Ureter (tissue), 1 donor: ENCODE results near the gene PLXNA4. TPM values are rescaled to one million over a fixed set of nuclear protein-coding genes. Genes with fewer than 3 reads are reported as not detected.
"Not testable (repeated sequence)": the region's sequence is repeated elsewhere in the genome, so short reads cannot be mapped to it uniquely, and the experiment has no call there.

ENCODE experiments used
- DNase-seq: peaks from one replicate; pipeline ENCODE4 v3.0.0-alpha.2; 2020; ENCODE audit warnings: low spot score
- total RNA-seq: library from RNA; stranded (reverse); gene quantifications from one replicate; pipeline ENCODE4 v1.2.4, GENCODE V29; 2023
- donor health status: DM: yes; HTN: yes; CAD: no.

Gene PLXNA4
- total RNA-seq, 1 donor from 2014 or later = 7.6 TPM

DNA sequence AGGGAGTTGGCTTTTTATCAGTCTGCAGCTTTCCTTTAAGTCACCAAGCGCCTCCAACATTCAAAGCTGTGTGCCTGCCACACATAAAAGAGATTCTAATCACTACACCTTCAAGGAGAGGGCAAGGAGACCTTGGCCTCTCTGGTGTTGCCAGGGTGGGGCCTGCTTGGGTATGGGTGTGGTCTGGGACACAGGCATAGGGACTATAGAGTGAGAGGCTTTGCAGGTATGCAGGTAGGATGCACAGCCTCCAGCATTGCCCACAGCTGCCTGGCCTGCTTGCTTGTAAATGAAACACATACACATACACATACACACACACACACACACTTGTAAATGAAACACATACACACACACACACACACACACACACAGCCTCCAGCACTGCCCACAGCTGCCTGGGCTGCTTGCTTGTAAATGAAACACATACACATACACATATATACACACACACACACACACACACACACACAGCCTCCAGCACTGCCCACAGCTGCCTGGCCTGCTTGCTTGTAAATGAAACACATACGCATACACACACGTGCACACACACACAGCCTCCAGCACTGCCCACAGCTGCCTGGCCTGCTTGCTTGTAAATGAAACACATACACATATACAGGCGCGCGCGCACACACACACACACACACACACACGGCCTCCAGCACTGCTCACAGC lies 397.7 kb downstream of the PLXNA4 start:
- DNase-seq = not testable (repeated sequence)

DNA sequence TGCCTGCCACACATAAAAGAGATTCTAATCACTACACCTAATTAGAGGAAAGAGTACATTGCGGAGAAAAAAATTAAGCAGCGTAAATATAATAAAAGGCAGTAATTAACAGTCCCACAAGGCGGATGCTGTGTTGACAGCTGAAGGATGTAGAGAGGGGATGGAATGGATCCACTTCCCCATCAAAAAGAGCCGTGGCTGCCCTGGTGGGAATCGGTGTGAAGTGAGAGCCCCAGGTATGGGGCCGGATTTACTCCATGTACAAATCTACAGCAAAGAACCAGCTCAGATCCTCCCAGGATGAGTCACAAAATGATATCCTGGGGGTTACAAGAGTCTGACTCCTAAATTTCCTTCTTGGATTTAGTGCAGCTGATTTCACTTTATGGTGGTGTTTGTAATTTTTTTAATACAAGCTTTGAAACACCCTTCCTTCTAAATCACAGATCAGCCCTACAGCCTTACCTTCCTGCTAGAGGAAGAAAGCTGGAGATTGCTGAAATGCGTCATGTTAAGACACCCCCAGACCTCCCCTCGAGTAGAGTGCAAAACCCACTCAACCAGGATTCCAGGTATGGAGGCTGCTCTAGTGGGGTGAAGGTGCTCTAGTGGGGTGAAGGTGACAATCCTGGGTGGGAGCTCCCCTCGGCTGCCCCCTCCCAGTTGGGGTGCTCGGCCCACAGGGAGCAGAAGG lies 398.4 kb downstream of the PLXNA4 start:
- DNase-seq = no peak

DNA sequence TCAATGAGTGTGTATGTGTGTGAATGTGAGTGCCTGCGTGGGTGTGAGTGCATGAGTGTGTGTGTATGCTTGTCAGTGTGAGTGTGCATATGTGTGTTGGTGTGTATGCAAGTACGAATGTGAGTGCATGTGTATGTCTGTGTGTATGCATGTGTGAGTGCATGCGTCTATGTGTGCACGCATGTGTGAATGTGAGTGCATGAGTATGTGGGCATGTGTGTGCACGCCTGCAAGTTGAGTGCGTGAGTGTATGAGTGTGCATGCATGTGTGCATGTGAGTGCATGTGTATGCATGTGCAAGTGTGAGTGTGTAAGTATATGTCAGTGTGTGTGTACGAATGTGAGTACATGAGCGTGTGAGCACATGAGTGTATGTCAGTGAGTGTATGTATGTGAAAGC lies 399.6 kb downstream of the PLXNA4 start:
- no peak for DNase-seq

GRCh38 chr7:132171130-132171576 lies 405.1 kb downstream of the PLXNA4 start:
- no peak for DNase-seq

- DNase-seq = no peak
Observed at GRCh38 chr7:132169730-132170129, 406.5 kb downstream of the PLXNA4 start.

DNA sequence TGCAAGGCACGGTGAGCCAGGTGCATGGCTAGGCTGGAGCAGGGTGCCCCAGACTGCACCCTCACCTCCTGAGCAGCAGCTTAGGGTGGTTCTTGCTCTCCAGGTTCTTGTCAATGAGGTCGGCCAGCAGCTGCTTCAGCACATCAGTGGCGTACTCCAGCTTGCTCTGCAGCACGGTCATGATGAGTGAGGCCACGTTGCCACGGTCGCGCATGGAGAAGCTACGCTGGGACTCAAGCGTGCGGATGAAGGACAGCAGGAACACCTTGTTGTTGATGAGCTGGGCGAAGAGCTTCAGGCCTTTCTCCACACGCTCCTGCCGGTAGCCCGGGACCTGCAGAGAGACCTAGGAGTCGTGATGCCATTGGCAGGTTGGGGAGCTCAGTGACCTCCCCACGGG lies 408.0 kb downstream of the PLXNA4 start:
- no peak for DNase-seq

DNA sequence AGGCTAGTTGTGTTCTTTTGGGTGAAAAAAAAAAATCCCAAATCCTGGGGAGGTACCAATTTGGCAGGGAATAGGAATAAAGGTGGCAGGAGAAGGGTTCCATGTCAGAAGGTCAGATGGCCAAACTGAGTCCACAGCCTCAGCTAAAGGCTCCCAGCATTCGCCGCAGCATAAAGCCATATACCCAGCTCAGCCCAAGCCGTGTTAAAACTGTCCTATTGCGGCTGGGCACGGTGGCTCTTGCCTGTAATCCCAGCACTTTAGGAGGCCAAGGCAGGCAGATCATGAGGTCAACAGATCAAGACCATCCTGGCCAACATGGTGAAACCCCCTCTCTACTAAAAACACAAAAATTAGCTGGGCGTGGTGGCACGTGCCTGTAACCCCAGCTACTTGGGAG lies 410.6 kb downstream of the PLXNA4 start:
- DNase-seq = not testable (repeated sequence)

DNA sequence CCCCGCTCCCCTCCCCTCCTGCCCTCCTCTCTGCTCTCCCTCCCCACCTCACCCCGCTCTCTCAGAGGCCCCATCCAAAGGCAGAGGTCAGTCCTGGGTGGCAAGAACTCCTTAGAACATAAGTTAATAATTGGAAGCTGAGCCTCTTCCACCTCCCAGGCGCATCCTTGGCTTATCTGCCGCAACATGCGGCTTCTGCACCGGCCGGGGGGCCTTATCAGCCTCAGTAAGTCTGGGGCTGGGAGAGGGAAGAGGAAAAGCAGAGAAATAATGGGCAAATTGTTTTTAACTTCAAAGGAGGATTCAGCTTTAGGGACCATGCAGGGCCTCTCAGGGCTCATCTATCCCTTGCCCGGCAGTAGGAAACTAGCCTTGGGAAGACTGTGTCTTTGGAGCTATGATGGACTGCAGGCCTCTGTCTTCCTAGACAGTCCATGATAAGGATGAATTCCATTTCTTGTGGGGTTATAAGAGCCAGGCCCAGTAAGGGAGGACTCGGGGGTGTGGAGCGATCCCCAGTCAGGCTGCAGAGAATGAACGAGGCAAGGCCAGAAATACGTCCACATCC lies 411.6 kb downstream of the PLXNA4 start:
- DNase-seq = no peak

GRCh38 chr7:132162556-132163144 lies 413.6 kb downstream of the PLXNA4 start:
- DNase-seq = no peak

DNA sequence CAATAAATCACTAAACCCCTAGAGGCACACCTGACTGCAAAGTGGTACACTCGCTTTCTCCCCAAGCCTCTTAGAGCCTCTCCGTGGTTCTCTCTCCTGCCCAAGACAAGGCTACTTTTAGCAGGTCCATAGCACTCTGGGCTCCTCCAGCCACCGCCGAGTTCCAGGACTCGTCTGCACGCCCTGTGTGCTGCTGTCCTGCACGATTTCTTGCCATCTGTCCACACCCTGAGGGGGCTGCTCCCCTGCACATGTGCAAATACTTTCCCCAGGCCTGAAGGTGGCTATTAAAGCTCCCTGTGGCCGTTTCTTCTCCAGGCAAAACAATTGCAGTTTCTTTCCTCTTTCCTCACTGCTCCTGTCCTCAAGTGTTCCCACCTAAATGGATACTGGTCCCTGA lies 414.3 kb downstream of the PLXNA4 start:
- no peak for DNase-seq

GRCh38 chr7:132161533-132161915 lies 414.7 kb downstream of the PLXNA4 start:
- DNase-seq = no peak

GRCh38 chr7:132160611-132161532 lies 415.4 kb downstream of the PLXNA4 start:
- no peak for DNase-seq

GRCh38 chr7:132158841-132159240 lies 417.4 kb downstream of the PLXNA4 start:
- DNase-seq = no peak

GRCh38 chr7:132158166-132158565 lies 418.1 kb downstream of the PLXNA4 start:
- DNase-seq = no peak

GRCh38 chr7:132155715-132156114 lies 420.6 kb downstream of the PLXNA4 start:
- no peak for DNase-seq

DNA sequence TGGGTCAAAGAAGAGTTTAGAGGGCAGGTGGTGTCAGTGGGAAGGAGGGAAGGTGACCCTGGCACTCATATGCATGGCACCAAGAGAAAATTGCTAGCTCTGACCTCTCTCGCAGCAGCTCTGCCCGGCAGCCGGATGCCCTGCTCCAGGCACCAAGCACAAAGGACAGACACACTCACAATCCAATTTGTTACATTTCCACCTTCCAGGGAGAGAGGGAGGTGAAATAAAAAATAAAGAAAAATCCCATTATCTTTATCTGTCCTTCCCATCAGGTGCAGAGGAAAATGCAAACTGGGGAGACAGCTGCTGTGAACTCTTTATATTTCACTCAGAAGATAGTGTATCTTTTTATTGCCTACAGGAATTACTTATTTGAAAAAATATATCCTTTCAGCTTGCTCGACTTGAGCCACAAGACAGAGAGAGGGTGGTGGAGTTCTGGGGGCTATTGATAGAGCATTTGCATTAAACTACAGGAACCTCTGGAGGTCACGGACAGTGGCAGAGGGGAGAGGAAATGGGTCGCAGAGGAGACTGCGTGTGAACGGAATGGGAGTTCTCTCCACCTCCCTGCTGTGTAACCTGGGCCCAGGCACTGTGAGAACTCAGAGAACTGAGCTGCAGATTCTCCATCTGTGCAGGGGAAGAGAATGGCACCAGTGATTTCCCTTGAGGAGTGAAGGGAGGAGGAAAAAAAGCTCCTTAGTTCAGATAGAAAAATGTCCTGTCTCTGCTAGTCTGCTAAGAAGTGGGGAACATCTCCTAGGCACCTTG lies 421.4 kb downstream of the PLXNA4 start:
- no peak for DNase-seq

GRCh38 chr7:132154248-132154647 lies 422.0 kb downstream of the PLXNA4 start:
- no peak for DNase-seq

DNA sequence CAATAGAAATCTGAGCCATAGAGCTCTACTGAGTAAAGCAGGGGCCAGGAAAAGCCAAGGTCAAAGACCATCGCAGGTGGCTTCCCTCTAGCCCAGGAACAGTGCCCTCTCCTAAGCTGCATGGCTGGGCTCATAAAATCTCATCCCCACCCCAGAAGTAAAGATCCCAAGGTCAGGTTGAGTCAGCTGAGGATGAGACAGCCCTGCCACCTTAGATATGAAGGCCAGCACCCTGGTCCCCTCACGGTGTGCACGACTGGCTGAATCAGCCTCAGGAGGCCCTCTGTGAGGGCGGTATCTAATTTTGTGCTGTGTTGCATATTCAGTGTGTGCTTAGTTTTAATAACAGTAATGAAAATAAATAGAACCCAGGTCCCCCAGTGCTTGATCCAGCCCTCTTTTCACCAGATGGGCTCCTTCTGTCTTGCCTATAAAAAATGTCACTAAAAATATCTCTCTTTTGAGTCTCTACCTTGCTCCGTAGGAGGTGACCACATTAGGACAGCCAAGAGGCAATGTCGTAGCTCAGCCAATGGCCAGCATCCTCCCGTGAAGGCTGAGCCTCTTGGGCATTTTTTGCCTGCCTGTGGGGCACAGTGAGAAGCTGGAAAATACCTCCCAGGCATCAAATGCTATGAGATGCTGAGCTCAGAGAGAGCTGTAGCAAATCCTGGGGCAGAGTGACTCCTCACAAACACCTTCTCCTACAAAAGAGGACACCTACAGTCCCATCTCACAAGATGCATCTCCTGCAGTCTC lies 424.0 kb downstream of the PLXNA4 start:
- DNase-seq = no peak

DNA sequence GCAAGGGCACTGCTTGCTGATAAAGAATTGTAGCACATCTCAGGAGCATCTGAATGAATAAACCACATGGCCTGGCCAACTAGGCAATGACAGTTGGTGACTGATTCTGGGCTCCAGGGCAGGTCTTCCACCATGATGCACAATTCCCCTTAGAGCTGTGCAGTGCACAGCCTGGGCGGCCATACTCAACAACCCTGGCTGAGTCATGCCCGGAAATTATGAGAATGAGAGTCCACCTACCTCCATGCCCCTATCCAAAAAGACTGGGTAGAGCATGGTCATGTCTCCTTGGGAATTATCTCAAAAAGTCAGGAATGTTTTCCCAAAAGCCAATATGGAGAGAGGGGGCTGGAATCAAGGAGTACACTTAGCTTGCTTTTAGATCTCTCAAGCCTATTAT lies 425.6 kb downstream of the PLXNA4 start:
- DNase-seq = no peak
